ENCODE measurements around the gene CLRN1.

The CLRN1 gene

GRCh38 chr3:150958683-150959082 lies 13.8 kb downstream of the CLRN1 start:
- no peak for TF ChIP-seq REST (IDR thresholded peaks at IDR 0.05; ENCODE audit: insufficient read depth in 1 of 2, low read depth in 2 of 2, low read length in 2 of 2)
- TF ChIP-seq POLR2AphosphoS5 (IDR thresholded peaks at IDR 0.05; ENCODE audit: low read depth, low read length) = no peak
- TF ChIP-seq FOXP2 (optimal IDR thresholded peaks at IDR 0.05; ENCODE audit: borderline replicate concordance, extremely low read depth, extremely low read length, insufficient read depth) = no peak
- TF ChIP-seq TAF1 (IDR thresholded peaks at IDR 0.05; ENCODE audit: borderline replicate concordance, insufficient read depth, low read length) = no peak
- no peak for TF ChIP-seq SIN3A (IDR thresholded peaks at IDR 0.05; ENCODE audit: borderline replicate concordance, insufficient read depth, low read length)

GRCh38 chr3:150956376-150956775 lies 16.2 kb downstream of the CLRN1 start:
- TF ChIP-seq TAF1 (IDR thresholded peaks at IDR 0.05; ENCODE audit: borderline replicate concordance, insufficient read depth, low read length) (no peak), REST (IDR thresholded peaks at IDR 0.05; ENCODE audit: insufficient read depth in 1 of 2, low read depth in 2 of 2, low read length in 2 of 2) (no peak), SIN3A (IDR thresholded peaks at IDR 0.05; ENCODE audit: borderline replicate concordance, insufficient read depth, low read length) (no peak), POLR2AphosphoS5 (IDR thresholded peaks at IDR 0.05; ENCODE audit: low read depth, low read length) (no peak), FOXP2 (optimal IDR thresholded peaks at IDR 0.05; ENCODE audit: borderline replicate concordance, extremely low read depth, extremely low read length, insufficient read depth) (no peak)

- TF ChIP-seq POLR2AphosphoS5 (IDR thresholded peaks at IDR 0.05; ENCODE audit: low read depth, low read length) (no peak), REST (IDR thresholded peaks at IDR 0.05; ENCODE audit: insufficient read depth in 1 of 2, low read depth in 2 of 2, low read length in 2 of 2) (no peak), SIN3A (IDR thresholded peaks at IDR 0.05; ENCODE audit: borderline replicate concordance, insufficient read depth, low read length) (no peak), FOXP2 (optimal IDR thresholded peaks at IDR 0.05; ENCODE audit: borderline replicate concordance, extremely low read depth, extremely low read length, insufficient read depth) (no peak), TAF1 (IDR thresholded peaks at IDR 0.05; ENCODE audit: borderline replicate concordance, insufficient read depth, low read length) (no peak)
These were observed 20.6 kb downstream of the CLRN1 start for GRCh38 chr3:150951923-150952322.

- TF ChIP-seq REST (IDR thresholded peaks at IDR 0.05; ENCODE audit: insufficient read depth in 1 of 2, low read depth in 2 of 2, low read length in 2 of 2) (no peak), TAF1 (IDR thresholded peaks at IDR 0.05; ENCODE audit: borderline replicate concordance, insufficient read depth, low read length) (no peak), SIN3A (IDR thresholded peaks at IDR 0.05; ENCODE audit: borderline replicate concordance, insufficient read depth, low read length) (no peak), FOXP2 (optimal IDR thresholded peaks at IDR 0.05; ENCODE audit: borderline replicate concordance, extremely low read depth, extremely low read length, insufficient read depth) (no peak), POLR2AphosphoS5 (IDR thresholded peaks at IDR 0.05; ENCODE audit: low read depth, low read length) (no peak)
These were observed 27.1 kb downstream of the CLRN1 start for GRCh38 chr3:150945226-150946032.
